WTC11 (cell line): ENCODE results near the gene PHACTR3. TPM values are rescaled to one million over a fixed set of nuclear protein-coding genes. Genes with fewer than 3 reads are reported as not detected.

ENCODE experiments used
- ATAC-seq: fragments of 200-7000 bp; cut with Tn5 transposase; 2 replicates; pipeline ENCODE4 v1.10.0; 2021; ENCODE audit warnings: mild to moderate bottlenecking, moderate library complexity
- CTCF ChIA-PET: fragments of 300-600 bp; sonication (Branson Sonifier 250); formaldehyde crosslinking; loops from one replicate; lab custom pipeline; 2021; ENCODE audit warnings: antibody characterized with exemption; lab: Charles Lee
- POLR2A ChIA-PET: fragments of 350-600 bp; sonication (Branson Sonifier 250); formaldehyde crosslinking; loops from one replicate; lab custom pipeline; 2021; ENCODE audit warnings: antibody characterized with exemption; lab: Charles Lee
- DNase-seq: peaks from one replicate; pipeline ENCODE4 v3.0.0; 2021; ENCODE audit warnings: low spot score
- H3K27ac Mint-ChIP-seq: 2 replicates; pipeline ENCODE4 v1.8.0; 2021; ENCODE audit warnings: mixed read lengths
- H3K27me3 Mint-ChIP-seq: 2 replicates; pipeline ENCODE4 v1.8.0; 2021; ENCODE audit warnings: low read depth, mild to moderate bottlenecking, moderate library complexity, mixed read lengths
- H3K36me3 Mint-ChIP-seq: 2 replicates; pipeline ENCODE4 v1.8.0; 2021; ENCODE audit warnings: mixed read lengths
- H3K4me1 Mint-ChIP-seq: 2 replicates; pipeline ENCODE4 v1.8.0; 2022; ENCODE audit warnings: mixed read lengths
- H3K4me3 Mint-ChIP-seq: 2 replicates; pipeline ENCODE4 v1.8.0; 2021; ENCODE audit warnings: mild to moderate bottlenecking, moderate library complexity, mixed read lengths
- H3K9me3 Mint-ChIP-seq: 2 replicates; pipeline ENCODE4 v1.8.0; 2021; ENCODE audit warnings: mixed read lengths
- CREB1 ChIP-seq: sonication (generic); formaldehyde crosslinking; IDR thresholded peaks from 2 replicates; pipeline ENCODE4 v1.8.0; 2023; ENCODE audit warnings: mild to moderate bottlenecking, missing genetic modification reagents
- ELF4 ChIP-seq: sonication (generic); formaldehyde crosslinking; IDR thresholded peaks from 2 replicates; pipeline ENCODE4 v1.8.1; 2022; ENCODE audit warnings: low read depth, mild to moderate bottlenecking, moderate library complexity, missing genetic modification reagents
- FOXJ3 ChIP-seq: sonication (generic); formaldehyde crosslinking; IDR thresholded peaks from 2 replicates; pipeline ENCODE4 v1.9.0; 2021; ENCODE audit warnings: missing genetic modification reagents, mild to moderate bottlenecking, borderline replicate concordance
- FOXK1 ChIP-seq: sonication (generic); formaldehyde crosslinking; IDR thresholded peaks from 2 replicates; pipeline ENCODE4 v1.8.0; 2022; ENCODE audit warnings: mild to moderate bottlenecking, moderate library complexity, missing genetic modification reagents
- GRHL2 ChIP-seq: fragments of 250-450 bp; sonication (Bioruptor Pico); IDR thresholded peaks from 2 replicates; pipeline ENCODE4 v1.8.0; 2022; ENCODE audit warnings: mild to moderate bottlenecking, moderate library complexity; ENCODE audit not compliant: insufficient replicate concordance, severe bottlenecking
- GTF2I ChIP-seq: fragments of 250-450 bp; sonication (Bioruptor Pico); conservative IDR thresholded peaks from 2 replicates; pipeline ENCODE4 v1.4.0; 2021; ENCODE audit warnings: mild to moderate bottlenecking
- JUN ChIP-seq: sonication (generic); formaldehyde crosslinking; IDR thresholded peaks from 2 replicates; pipeline ENCODE4 v1.8.0; 2023; ENCODE audit warnings: mild to moderate bottlenecking, missing genetic modification reagents
- NR3C1 ChIP-seq: sonication (generic); formaldehyde crosslinking; conservative IDR thresholded peaks from 2 replicates; pipeline ENCODE4 v1.8.1; 2023; ENCODE audit warnings: low read depth, mild to moderate bottlenecking, missing genetic modification reagents
- OVOL2 ChIP-seq: fragments of 250-450 bp; sonication (Bioruptor Pico); IDR thresholded peaks from 2 replicates; pipeline ENCODE4 v1.9.0; 2021; ENCODE audit warnings: mild to moderate bottlenecking, borderline replicate concordance
- PRDM15 ChIP-seq: sonication (generic); formaldehyde crosslinking; IDR thresholded peaks from 2 replicates; pipeline ENCODE4 v1.8.0; 2022; ENCODE audit warnings: missing genetic modification reagents
- RORB ChIP-seq: fragments of 250-450 bp; sonication (Bioruptor Pico); IDR thresholded peaks from 2 replicates; pipeline ENCODE4 v1.9.0; 2021; ENCODE audit warnings: mild to moderate bottlenecking
- SP1 ChIP-seq: sonication (generic); formaldehyde crosslinking; conservative IDR thresholded peaks from 2 replicates; pipeline ENCODE4 v1.8.1; 2022; ENCODE audit warnings: missing genetic modification reagents
- TEAD1 ChIP-seq: sonication (generic); formaldehyde crosslinking; IDR thresholded peaks from 2 replicates; pipeline ENCODE4 v1.8.0; 2022; ENCODE audit warnings: mild to moderate bottlenecking, missing genetic modification reagents
- TEAD4 ChIP-seq: sonication (generic); formaldehyde crosslinking; IDR thresholded peaks from 2 replicates; pipeline ENCODE4 v1.8.0; 2022; ENCODE audit warnings: mild to moderate bottlenecking, missing genetic modification reagents
- TP53 ChIP-seq: sonication (generic); formaldehyde crosslinking; IDR thresholded peaks from 2 replicates; pipeline ENCODE4 v1.8.1; 2023; ENCODE audit warnings: mild to moderate bottlenecking, missing genetic modification reagents
- ZBTB21 ChIP-seq: sonication (generic); formaldehyde crosslinking; IDR thresholded peaks from 2 replicates; pipeline ENCODE4 v1.8.1; 2023; ENCODE audit warnings: mild to moderate bottlenecking, missing genetic modification reagents, borderline replicate concordance
- ZNF396 ChIP-seq: fragments of 250-450 bp; sonication (Bioruptor Pico); IDR thresholded peaks from 2 replicates; pipeline ENCODE4 v1.8.0; 2021; ENCODE audit warnings: mild to moderate bottlenecking, moderate library complexity, borderline replicate concordance
- ZNF416 ChIP-seq: fragments of 250-450 bp; sonication (Bioruptor Pico); IDR thresholded peaks from 2 replicates; pipeline ENCODE4 v1.9.0; 2021; ENCODE audit warnings: mild to moderate bottlenecking, inconsistent platforms
- ZNF423 ChIP-seq: fragments of 250-450 bp; sonication (Bioruptor Pico); IDR thresholded peaks from 2 replicates; pipeline ENCODE4 v2.1.2; 2022; ENCODE audit warnings: mild to moderate bottlenecking, moderate library complexity
- total RNA-seq: library from RNA; stranded (reverse); gene quantifications from 3 replicates; pipeline ENCODE4 v1.2.3, GENCODE V29; 2021
- TF ChIP-seq, protein P1 (sequence below): sonication (generic); formaldehyde crosslinking; IDR thresholded peaks from 2 replicates; pipeline ENCODE4 v1.8.0; 2023; ENCODE audit warnings: missing genetic modification reagents
- TF ChIP-seq, protein P2 (sequence below): sonication (generic); formaldehyde crosslinking; IDR thresholded peaks from 2 replicates; pipeline ENCODE4 v1.8.1; 2022; ENCODE audit warnings: mild to moderate bottlenecking, moderate library complexity, missing genetic modification reagents
- TF ChIP-seq, protein P3 (sequence below): sonication (generic); formaldehyde crosslinking; IDR thresholded peaks from 2 replicates; pipeline ENCODE4 v1.8.1; 2022; ENCODE audit warnings: mild to moderate bottlenecking, missing genetic modification reagents, moderate library complexity, borderline replicate concordance
- TF ChIP-seq, protein P4 (sequence below): sonication (generic); formaldehyde crosslinking; IDR thresholded peaks from 2 replicates; pipeline ENCODE4 v1.8.0; 2022; ENCODE audit warnings: mild to moderate bottlenecking, missing genetic modification reagents

PHACTR3 gene
- total RNA-seq, 1 experiment from 2014 or later = 0.28 TPM

GRCh38 chr20:59604741-59605600, 631 bp downstream of the PHACTR3 start:
- H3K27ac Mint-ChIP-seq = no peak overlapping the region

DNA sequence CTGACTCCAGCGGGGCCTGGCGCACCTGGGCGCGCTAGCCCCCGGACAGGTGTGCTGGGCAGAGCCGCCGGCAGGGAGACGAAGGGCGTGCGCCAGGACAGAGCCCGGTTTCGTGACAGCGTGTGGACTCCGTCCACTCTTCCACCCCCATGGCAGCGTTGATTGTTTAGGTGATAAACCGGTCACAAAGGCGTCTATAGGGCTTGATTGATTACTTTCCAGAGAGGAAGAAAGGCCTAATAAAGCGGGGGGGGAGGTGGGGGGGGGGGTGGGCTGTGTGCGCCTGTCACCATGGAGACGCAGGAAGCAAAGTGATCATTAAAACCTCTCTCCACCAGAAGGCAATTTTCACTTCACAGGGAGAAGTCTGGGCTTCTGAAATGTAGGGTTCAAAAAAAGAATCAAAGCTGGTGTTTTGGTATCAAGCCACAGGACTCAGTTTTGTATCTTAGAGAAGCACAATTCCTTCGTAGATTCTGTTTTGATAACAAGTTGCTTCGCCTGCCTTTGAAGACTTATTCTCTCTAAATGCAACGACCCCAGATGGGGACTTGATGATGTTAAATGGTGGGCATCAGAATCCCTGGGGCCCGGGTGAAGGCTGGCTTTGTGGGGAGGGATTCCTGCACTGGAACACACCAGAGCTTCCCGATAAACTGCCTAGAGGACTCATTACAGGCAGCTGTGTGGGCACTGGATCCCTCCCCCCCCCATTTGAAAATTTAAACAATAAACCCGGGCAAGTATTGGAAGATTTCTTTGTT, 1.4 kb downstream of the PHACTR3 start:
- Mint-ChIP-seq H3K36me3 (no peaks in the 10 kb centered on the region), H3K27ac (no peak overlapping the region), H3K9me3 (no peaks in the 10 kb centered on the region), H3K27me3 (peaks cover 95% of the 10 kb centered on the region), H3K4me1 (0 out of 2 replicates have a peak, but pooled peaks cover 2% of the 10 kb centered on the region), H3K4me3 (peak overlapping the region; percentile 55)
- no peak; the same call in 1 of the 2 replicates for ATAC-seq
- ChIA-PET POLR2A (no interaction called here), CTCF (interaction anchor here (0.8 to 2.0 kb wide), 6 partner anchors 34 to 178 kb away, joined by 3 to 5 read pairs (median 4); no protein-coding TSS in a partner anchor)
- no peak for DNase-seq
- TF ChIP-seq RORB (CRISPR knock-in tag) = no peak
- no peak for TF ChIP-seq ZNF423 (CRISPR knock-in tag)
- TF ChIP-seq ZNF416 (CRISPR knock-in tag) = no peak
- no peak for TF ChIP-seq ELF4 (CRISPR knock-in tag)
- TF ChIP-seq, protein P1, sequence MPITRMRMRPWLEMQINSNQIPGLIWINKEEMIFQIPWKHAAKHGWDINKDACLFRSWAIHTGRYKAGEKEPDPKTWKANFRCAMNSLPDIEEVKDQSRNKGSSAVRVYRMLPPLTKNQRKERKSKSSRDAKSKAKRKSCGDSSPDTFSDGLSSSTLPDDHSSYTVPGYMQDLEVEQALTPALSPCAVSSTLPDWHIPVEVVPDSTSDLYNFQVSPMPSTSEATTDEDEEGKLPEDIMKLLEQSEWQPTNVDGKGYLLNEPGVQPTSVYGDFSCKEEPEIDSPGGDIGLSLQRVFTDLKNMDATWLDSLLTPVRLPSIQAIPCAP = no peak
- no peak for TF ChIP-seq OVOL2 (CRISPR knock-in tag)
- TF ChIP-seq, protein P2, sequence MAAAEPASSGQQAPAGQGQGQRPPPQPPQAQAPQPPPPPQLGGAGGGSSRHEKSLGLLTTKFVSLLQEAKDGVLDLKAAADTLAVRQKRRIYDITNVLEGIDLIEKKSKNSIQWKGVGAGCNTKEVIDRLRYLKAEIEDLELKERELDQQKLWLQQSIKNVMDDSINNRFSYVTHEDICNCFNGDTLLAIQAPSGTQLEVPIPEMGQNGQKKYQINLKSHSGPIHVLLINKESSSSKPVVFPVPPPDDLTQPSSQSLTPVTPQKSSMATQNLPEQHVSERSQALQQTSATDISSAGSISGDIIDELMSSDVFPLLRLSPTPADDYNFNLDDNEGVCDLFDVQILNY (CRISPR knock-in tag) = no peak
- no peak for TF ChIP-seq GRHL2 (CRISPR knock-in tag)
- TF ChIP-seq FOXJ3 (CRISPR knock-in tag) = no peak
- TF ChIP-seq GTF2I (CRISPR knock-in tag) = no peak
- TF ChIP-seq TEAD4 = no peak
- TF ChIP-seq TEAD1 (CRISPR knock-in tag) = no peak
- TF ChIP-seq, protein P3, sequence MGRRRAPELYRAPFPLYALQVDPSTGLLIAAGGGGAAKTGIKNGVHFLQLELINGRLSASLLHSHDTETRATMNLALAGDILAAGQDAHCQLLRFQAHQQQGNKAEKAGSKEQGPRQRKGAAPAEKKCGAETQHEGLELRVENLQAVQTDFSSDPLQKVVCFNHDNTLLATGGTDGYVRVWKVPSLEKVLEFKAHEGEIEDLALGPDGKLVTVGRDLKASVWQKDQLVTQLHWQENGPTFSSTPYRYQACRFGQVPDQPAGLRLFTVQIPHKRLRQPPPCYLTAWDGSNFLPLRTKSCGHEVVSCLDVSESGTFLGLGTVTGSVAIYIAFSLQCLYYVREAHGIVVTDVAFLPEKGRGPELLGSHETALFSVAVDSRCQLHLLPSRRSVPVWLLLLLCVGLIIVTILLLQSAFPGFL (CRISPR knock-in tag) = no peak
- TF ChIP-seq TP53 (CRISPR knock-in tag) = no peak
- TF ChIP-seq PRDM15 (CRISPR knock-in tag) = no peak
- no peak for TF ChIP-seq JUN (CRISPR knock-in tag)
- TF ChIP-seq, protein P4, sequence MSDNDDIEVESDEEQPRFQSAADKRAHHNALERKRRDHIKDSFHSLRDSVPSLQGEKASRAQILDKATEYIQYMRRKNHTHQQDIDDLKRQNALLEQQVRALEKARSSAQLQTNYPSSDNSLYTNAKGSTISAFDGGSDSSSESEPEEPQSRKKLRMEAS (CRISPR knock-in tag) = no peak

More at GRCh38 chr20:59604741-59605600, 631 bp downstream of the PHACTR3 start:
- 0 out of 2 replicates have a peak, but pooled peaks cover 2% of the 10 kb centered on the region for H3K4me1 Mint-ChIP-seq
- no peak for TF ChIP-seq FOXK1
- no peak for TF ChIP-seq NR3C1 (CRISPR knock-in tag)
- no peak for TF ChIP-seq ZNF396 (CRISPR knock-in tag)
- no peak for TF ChIP-seq ZBTB21 (CRISPR knock-in tag)
- TF ChIP-seq ELF4 (CRISPR knock-in tag) = no peak
- TF ChIP-seq CREB1 = no peak
- TF ChIP-seq ZNF416 (CRISPR knock-in tag) = no peak
- no peak for TF ChIP-seq SP1 (CRISPR knock-in tag)
- peak; percentile 75; the same call in 1 of the 2 replicates for ATAC-seq
- peaks cover 96% of the 10 kb centered on the region for H3K27me3 Mint-ChIP-seq
- H3K4me3 Mint-ChIP-seq = peak overlapping the region; percentile 55
- no peaks in the 10 kb centered on the region for H3K9me3 Mint-ChIP-seq
- CTCF ChIA-PET = interaction anchor here (0.6 to 2.0 kb wide), 9 partner anchors 33 to 329 kb away, joined by 3 to 5 read pairs (median 4); no protein-coding TSS in a partner anchor
- POLR2A ChIA-PET = interaction anchor here (0.6 kb wide), 2 partner anchors 17 to 27 kb away, joined by 3 to 4 read pairs; no protein-coding TSS in a partner anchor
- peak; percentile 50 for DNase-seq
- H3K36me3 Mint-ChIP-seq = no peaks in the 10 kb centered on the region
